Amniotic epithelial cell (primary cell): ENCODE data around the gene PCDHGB3.
"Not testable (repeated sequence)": the region's sequence is repeated elsewhere in the genome, so short reads cannot be mapped to it uniquely, and the experiment has no call there.

Experiments used
- DNase-seq: peaks from one replicate; pipeline ENCODE4 v3.0.0-alpha.2; 2010; ENCODE audit warnings: low read depth

The PCDHGB3 gene

DNA sequence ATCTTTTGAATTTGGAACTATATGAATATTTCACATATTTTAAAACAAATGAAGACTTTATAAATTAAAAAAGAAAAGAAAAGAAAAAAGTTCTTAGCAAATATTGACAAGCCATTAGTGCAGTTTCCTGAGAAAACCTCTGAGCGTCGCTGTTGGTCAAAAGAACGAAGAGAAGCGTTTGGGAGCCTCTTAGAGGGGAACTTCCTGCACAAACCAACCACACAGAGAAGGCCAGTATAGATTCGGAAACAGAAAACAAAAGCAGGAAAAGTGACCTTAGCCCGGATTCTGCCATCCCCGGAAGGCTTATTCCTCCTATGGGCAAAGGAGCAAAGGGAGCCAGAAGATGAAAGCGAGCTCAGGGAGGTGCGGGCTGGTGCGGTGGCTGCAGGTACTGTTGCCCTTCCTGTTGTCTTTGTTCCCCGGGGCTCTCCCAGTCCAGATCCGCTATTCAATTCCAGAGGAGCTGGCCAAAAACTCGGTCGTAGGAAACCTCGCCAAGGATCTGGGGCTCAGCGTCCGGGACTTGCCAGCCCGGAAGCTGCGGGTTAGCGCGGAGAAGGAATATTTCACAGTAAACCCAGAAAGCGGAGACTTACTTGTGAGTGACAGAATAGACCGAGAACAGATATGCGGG lies 10.1 kb upstream of the PCDHGB3 start, which contains the start of gene PCDHGB2:
TSS of gene PCDHGB2 (plus strand) at position 205 of the 637 bp plus-strand sequence. CDS start at position 347, 142 bp downstream.
- DNase-seq = peak; percentile 31

DNA sequence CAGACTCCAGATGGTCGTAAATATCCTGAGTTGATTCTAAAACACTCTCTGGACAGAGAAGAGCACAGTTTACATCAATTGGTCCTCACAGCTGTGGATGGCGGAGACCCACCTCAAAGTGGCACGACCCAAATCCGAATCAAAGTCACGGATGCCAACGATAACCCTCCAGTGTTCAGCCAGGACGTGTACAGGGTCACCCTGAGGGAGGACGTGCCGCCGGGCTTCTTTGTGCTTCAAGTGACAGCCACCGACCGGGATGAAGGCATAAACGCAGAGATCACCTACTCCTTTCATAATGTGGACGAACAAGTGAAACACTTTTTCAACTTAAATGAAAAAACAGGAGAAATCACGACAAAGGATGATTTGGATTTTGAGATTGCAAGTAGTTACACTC lies 9.4 kb upstream of the PCDHGB3 start:
- DNase-seq = no peak

DNA sequence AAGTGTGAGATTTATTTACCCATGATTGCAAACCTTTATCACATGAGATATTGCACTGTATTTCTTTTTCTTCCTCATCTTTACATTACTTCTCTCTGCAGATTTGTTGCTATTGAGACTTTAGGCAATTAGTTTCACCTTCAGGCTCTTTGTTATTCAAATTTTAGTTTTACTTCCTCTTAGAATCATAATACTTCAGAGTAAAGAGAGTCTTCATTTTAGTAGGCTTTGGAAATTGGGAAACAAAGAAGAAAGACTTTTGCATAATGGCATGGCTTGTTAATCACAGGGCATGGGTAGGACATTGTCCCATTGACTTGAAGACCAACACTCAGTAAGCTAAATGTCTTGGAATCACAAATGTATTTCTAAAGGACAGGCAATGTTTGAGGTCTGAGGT lies 7.3 kb upstream of the PCDHGB3 start:
- no peak for DNase-seq

DNA sequence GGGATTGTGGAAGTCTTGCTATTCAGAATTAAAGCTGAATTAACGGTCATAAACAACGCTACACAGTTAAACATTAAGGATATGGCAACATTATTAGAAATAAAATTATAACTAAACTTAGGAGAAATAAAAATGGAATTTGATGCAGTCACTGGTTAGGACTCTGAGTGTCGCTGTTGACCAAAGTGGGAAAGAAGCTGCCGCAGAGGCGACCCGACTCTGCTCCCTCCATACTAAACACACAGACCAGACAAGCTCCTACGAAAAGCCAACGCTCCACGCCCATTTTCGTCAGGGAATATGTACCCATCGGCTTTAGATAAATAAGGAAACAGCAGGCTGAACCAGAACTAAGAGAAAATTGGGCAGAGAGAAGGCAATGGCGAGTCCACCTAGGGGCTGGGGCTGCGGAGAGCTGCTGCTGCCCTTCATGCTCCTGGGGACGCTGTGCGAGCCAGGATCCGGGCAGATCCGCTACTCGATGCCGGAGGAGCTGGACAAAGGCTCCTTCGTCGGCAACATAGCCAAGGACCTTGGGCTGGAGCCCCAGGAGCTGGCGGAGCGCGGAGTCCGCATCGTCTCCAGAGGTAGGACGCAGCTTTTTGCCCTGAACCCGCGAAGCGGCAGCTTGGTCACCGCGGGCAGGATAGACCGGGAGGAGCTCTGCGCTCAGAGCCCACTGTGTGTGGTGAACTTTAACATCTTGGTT lies 5.9 kb upstream of the PCDHGB3 start, which contains the start of gene PCDHGA5:
TSS of gene PCDHGA5 (plus strand) at position 211 of the 709 bp plus-strand sequence. CDS start at position 380, 169 bp downstream.
- DNase-seq = no peak

DNA sequence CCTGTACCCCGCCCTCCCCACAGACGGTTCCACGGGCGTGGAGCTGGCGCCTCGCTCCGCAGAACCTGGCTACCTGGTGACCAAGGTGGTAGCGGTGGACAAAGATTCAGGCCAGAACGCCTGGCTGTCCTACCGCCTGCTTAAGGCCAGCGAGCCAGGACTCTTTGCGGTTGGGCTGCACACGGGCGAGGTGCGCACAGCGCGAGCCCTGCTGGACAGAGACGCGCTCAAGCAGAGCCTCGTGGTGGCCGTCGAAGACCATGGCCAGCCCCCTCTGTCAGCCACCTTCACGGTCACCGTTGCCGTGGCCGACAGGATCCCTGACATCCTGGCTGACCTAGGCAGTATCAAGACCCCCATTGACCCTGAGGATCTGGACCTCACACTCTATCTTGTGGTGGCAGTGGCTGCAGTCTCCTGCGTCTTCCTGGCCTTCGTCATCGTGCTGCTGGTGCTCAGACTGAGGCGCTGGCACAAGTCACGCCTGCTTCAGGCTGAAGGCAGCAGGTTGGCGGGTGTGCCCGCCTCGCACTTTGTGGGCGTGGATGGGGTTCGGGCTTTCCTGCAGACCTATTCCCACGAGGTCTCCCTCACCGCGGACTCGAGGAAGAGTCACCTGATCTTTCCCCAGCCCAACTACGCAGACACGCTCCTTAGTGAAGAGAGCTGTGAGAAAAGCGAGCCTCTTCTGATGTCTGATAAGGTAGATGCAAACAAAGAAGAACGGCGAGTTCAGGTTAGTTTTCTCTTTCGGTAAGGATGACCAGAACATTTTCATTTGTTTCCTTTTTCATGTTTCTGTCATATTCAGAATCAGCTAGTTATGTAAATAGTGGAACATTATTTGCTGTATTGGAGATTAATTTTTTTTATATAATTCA lies 3.8 kb upstream of the PCDHGB3 start:
- DNase-seq = no peak

DNA sequence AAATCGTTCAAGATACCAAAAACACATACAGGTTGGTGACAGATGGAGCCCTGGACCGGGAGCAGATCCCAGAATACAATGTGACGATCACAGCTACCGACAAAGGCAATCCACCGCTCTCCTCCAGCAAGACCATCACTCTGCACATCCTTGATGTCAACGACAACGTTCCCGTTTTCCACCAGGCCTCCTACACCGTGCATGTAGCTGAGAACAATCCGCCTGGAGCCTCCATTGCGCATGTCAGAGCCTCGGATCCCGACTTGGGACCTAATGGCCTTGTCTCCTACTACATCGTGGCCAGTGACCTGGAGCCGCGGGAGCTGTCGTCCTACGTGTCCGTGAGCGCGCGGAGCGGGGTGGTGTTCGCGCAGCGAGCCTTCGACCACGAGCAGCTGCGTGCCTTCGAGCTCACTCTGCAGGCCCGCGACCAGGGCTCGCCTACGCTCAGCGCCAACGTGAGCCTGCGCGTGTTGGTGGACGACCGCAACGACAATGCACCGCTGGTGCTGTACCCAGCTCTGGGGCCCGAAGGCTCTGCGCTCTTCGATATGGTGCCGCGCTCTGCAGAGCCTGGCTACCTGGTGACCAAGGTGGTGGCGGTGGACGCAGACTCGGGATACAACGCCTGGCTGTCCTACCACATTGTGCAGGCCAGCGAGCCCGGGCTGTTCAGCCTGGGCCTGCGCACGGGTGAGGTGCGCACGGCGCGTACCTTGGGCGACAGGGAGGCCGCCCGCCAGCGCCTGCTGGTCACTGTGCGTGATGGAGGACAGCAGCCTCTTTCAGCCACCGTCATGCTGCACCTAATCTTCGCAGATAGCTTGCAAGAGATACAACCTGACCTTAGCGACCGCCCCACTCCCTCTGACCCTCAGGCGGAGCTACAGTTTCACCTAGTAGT lies 1.8 kb downstream of the PCDHGB3 start:
- DNase-seq = no peak

DNA sequence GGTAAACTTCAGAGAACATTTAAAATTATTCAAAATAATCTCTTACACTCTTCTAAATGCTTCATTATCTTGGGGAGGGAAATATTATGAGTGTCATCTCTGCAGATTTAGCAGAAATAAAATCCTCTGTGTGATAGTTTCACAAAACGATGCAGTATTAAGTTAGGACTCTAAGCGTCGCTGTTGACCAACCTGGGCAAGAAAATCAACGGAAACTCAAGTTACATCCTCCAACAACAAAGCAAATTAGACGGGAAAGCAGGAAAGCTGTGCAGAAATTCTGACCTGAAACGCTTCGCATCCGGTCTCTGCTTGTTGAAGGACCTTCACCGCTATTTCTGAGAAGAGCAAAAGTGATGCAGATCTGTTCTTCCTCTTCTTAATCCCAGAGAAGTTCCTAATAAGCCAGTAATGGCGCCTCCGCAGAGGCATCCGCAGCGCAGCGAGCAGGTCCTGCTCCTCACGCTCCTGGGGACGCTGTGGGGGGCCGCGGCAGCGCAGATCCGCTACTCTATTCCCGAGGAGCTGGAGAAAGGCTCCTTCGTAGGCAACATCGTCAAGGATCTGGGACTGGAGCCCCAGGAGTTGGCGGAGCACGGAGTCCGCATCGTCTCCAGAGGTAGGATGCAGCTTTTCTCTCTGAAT lies 3.8 kb downstream of the PCDHGB3 start, which contains the start of gene PCDHGA6:
TSS of gene PCDHGA6 (plus strand) at position 219 of the 645 bp plus-strand sequence. CDS start at position 412, 193 bp downstream.
- peak; percentile 40 for DNase-seq

DNA sequence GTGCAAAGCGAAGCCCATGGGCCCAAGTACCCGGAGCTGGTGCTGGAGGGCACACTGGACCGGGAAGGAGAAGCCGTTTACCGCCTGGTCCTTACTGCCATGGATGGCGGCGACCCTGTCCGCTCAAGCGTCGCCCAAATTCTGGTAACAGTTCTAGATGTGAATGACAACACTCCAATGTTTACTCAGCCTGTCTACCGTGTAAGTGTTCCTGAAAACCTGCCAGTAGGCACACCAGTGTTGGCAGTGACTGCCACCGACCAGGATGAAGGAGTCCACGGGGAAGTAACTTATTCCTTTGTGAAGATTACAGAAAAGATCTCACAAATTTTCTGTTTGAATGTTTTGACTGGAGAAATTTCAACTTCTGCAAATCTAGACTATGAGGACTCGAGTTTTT lies 4.6 kb downstream of the PCDHGB3 start:
- DNase-seq = no peak

DNA sequence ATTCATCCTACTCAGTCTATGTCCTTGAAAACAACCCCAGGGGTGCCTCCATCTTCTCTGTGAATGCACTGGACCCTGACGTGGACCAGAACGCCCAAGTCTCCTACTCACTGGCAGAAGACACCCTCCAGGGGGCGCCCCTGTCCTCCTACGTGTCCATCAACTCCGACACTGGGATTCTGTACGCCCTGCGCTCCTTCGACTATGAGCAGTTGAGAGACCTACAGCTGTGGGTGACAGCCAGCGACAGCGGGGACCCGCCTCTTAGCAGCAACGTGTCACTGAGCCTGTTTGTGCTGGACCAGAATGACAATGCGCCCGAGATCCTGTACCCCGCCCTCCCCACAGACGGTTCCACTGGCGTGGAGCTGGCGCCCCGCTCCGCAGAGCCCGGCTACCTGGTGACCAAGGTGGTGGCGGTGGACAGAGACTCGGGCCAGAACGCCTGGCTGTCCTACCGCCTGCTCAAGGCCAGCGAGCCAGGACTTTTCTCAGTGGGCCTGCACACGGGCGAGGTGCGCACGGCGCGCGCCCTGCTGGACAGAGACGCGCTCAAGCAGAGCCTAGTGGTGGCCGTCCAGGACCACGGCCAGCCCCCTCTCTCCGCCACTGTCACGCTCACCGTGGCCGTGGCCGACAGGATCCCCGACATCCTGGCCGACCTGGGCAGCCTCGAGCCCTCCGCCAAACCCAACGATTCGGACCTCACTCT lies 5.6 kb downstream of the PCDHGB3 start:
- DNase-seq = not testable (repeated sequence)

DNA sequence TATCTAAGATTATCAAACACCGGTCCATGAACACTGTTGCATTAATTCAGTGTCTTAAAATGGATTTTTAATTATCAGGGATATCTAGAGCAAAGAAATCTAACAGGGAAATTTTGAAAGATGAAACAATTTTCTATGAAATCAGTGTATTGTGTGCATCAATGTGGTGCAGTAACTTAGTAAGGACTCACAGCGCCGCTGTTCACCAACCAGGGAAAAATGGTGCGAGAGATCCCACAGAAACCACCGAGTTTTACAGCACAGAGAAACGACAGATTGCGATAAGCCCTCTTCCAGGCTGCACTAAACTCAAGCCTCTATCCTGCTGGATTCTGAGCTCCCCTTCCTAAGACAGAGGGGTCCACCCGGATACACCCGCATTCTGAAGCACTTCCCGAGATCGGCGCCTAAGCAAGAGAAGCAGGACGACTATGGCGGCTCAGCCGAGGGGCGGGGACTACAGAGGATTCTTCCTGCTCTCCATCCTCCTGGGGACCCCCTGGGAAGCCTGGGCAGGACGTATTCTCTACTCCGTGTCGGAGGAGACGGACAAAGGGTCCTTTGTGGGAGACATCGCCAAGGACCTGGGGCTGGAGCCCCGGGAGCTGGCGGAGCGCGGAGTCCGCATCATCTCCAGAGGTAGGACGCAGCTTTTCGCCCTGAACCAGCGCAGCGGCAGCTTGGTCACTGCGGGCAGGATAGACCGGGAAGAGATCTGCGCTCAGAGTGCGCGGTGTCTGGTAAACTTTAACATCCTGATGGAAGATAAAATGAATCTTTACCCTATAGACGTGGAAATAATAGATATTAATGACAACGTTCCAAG lies 12.6 kb downstream of the PCDHGB3 start, which contains the start of gene PCDHGA7:
TSS of gene PCDHGA7 (plus strand) at position 274 of the 826 bp plus-strand sequence. CDS start at position 432, 158 bp downstream.
- DNase-seq = peak; percentile 37

DNA sequence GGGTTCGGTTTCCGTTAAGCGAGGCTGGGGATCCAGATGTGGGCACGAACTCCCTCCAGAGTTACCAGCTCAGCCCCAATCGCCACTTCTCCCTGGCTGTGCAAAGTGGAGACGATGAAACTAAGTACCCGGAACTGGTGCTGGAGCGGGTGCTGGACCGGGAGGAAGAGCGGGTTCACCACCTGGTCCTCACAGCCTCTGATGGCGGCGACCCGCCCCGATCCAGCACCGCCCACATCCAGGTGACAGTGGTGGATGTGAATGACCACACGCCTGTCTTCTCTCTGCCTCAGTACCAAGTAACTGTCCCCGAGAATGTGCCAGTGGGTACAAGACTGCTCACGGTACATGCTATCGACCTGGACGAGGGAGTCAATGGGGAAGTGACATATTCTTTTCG lies 13.3 kb downstream of the PCDHGB3 start:
- DNase-seq = no peak

DNA sequence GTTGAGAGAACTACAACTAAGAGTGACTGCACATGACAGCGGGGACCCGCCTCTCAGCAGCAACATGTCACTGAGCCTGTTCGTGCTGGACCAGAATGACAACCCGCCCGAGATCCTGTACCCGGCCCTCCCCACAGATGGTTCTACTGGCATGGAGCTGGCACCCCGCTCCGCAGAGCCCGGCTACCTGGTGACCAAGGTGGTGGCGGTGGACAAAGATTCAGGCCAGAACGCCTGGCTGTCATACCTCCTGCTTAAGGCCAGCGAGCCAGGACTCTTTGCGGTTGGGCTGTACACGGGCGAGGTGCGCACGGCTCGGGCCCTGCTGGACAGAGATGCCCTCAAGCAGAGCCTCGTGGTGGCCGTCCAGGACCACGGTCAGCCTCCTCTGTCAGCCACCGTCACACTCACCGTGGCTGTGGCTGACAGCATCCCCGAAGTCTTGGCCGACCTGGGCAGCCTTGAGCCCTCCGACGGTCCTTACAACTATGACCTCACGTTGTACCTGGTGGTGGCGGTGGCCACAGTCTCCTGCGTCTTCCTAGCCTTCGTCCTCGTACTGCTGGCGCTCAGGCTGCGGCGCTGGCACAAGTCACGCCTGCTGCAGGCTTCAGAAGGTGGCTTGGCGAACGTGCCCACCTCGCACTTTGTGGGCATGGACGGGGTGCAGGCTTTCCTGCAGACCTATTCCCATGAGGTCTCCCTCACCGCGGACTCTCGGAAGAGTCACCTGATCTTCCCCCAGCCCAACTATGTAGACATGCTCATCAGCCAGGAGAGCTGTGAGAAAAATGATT lies 14.6 kb downstream of the PCDHGB3 start:
- no peak for DNase-seq

DNA sequence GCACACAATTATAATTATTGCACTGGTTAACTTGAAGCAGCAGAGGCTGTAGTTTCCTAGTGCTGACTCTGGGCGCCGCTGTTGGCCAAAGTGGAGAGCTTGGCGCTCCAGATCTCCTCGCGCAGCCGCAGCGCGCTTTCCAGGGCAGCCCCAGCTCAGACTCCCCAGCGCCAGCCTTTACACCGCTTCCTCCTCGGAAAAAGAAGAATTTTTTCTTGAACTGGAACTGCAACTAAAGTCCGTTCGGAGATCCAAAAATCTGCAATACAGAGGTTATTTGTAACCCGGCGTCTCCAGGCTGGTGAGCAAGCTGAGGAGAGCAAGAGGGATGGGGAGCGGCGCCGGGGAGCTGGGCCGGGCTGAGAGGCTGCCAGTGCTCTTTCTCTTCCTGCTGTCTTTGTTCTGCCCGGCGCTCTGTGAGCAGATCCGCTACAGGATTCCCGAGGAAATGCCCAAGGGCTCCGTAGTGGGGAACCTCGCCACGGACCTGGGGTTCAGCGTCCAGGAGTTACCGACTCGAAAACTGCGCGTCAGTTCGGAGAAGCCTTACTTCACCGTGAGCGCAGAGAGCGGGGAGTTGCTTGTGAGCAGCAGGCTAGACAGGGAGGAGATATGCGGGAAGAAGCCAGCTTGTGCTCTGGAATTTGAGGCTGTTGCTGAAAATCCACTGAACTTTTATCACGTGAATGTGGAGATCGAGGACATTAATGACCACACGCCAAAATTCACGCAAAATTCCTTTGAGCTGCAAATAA lies 17.7 kb downstream of the PCDHGB3 start, which contains the start of gene PCDHGB4:
TSS of gene PCDHGB4 (plus strand) at position 142 of the 755 bp plus-strand sequence. CDS start at position 329, 187 bp downstream.
- DNase-seq = not testable (repeated sequence)

DNA sequence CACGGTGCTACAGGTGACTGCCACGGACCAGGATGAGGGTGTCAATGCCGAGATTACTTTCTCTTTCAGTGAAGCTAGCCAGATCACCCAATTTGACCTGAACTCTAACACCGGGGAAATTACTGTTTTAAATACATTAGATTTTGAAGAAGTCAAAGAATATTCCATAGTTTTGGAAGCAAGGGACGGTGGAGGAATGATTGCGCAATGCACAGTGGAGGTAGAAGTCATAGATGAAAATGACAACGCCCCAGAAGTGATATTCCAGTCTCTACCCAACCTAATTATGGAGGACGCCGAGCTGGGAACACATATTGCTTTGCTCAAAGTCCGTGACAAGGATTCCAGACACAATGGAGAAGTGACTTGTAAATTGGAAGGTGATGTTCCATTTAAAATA lies 18.6 kb downstream of the PCDHGB3 start:
- no peak for DNase-seq

DNA sequence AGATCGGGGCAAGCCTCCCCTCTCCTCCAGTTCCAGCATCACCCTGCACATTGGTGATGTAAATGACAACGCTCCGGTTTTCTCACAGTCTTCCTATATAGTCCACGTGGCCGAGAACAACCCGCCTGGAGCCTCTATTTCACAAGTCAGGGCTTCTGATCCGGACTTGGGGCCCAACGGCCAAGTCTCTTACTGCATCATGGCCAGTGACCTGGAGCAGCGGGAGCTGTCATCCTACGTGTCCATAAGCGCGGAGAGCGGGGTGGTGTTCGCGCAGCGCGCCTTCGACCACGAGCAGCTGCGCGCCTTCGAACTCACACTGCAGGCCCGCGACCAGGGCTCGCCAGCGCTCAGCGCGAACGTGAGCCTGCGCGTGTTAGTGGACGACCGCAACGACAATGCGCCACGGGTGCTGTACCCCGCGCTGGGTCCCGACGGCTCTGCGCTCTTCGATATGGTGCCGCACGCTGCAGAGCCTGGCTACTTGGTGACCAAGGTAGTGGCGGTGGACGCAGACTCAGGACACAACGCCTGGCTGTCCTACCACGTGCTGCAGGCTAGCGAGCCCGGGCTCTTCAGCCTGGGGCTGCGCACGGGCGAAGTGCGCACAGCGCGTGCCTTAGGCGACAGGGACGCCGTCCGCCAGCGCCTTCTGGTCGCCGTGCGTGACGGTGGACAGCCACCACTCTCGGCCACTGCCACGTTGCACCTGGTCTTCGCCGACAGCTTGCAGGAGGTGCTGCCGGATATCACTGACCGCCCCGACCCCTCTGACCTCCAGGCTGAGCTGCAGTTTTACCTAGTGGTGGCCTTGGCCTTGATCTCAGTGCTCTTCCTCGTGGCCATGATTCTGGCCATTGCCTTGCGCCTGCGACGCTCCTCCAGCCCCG lies 19.4 kb downstream of the PCDHGB3 start:
- DNase-seq = no peak
